ENCODE data around the gene GNG2. TPM values are rescaled to one million over a fixed set of nuclear protein-coding genes. Genes with fewer than 3 reads are reported as not detected.

The GNG2 gene
- total and polyA plus RNA-seq, 2 of the 8 experiments (the other 6 are each of a cell fraction or from before 2014, with no cell fraction given), result 8.2 to 17.9 TPM

DNA sequence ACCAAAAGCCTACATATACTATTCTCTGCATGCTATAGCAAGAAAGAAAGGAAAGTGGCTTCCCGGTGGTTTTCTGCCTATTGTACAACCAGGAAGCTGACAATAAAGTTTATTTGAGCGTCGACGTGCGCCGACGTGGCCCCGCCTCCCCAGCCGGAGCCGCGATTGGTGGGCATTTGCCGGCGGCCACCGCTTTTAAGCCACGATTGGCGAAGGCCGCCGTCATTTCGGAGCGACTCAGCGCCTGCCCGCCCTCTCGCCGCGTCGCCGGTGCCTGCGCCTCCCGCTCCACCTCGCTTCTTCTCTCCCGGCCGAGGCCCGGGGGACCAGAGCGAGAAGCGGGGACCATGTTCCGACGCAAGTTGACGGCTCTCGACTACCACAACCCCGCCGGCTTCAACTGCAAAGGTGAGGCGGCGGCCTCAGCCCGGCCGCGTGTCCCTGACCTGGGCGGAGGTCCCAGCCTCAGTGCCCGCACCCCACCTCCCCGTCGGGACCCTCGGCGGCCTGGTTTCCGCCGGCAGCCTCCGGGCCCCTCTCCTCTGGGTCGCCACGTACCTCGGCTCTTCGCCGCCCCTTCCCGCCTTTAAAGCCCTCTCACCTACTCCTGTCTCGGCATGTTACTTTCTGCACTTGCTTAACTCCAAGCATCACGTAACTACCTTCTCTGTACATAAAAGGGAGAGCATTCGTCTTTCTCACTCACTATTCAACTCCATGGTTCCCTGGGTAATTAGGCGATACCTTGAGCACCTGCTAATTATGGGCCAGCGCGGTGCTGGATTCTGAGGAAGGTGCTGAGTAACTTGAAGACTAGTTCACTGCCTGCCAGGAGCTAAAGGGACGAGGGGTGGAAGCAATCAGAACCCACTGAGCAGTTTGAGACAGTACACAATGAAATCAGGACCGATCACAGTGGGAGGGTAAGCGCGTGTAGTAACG, 129.2 kb downstream of the GNG2 start, which contains the start of gene RTRAF (continued):
- TF ChIP-seq POU5F1 (IDR thresholded peaks at IDR 0.05; ENCODE audit: low read depth, low read length), result no peak
- TF ChIP-seq SUZ12 (IDR thresholded peaks at IDR 0.05; ENCODE audit: low read length), result no peak
- no peak for TF ChIP-seq SP4 (IDR thresholded peaks at IDR 0.05; ENCODE audit: low read length)
- peak; percentile 98 for TF ChIP-seq KDM4A (IDR thresholded peaks at IDR 0.05; ENCODE audit: low read depth, low read length, severe bottlenecking)
- peak; percentile 64 for TF ChIP-seq TAF7 (optimal IDR thresholded peaks at IDR 0.05; ENCODE audit: borderline replicate concordance, low read depth, low read length)
- TF ChIP-seq, protein P1, sequence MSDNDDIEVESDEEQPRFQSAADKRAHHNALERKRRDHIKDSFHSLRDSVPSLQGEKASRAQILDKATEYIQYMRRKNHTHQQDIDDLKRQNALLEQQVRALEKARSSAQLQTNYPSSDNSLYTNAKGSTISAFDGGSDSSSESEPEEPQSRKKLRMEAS (IDR thresholded peaks at IDR 0.05), result peak; percentile 67
- no peak for TF ChIP-seq CHD7 (IDR thresholded peaks at IDR 0.05; ENCODE audit: insufficient replicate concordance, low read length)
- peak in 1 of 2 experiments; percentile 58; a peak in 1 of 3 replicates for TF ChIP-seq EP300 (IDR thresholded peaks at IDR 0.05; ENCODE audit: borderline replicate concordance in 1 of 2, low read depth in 2 of 2, low read length in 2 of 2)
- peak; percentile 91 for TF ChIP-seq POLR2AphosphoS5 (IDR thresholded peaks at IDR 0.05; ENCODE audit: low read depth, low read length)
